CD14-positive monocyte (primary cell): Measurements from ENCODE around the gene GINS2. TPM values are rescaled to one million over a fixed set of nuclear protein-coding genes. Genes with fewer than 3 reads are reported as not detected.

Experiments
- DNase-seq, 3 donors: peaks; one replicate each; pipeline ENCODE4 v3.0.0-alpha.2; 2011 to 2022
- H2AFZ ChIP-seq: 2 replicates; pipeline ENCODE4 v1.6.0; 2012; ENCODE audit warnings: mild to moderate bottlenecking, low read depth, low read length, inconsistent platforms; ENCODE audit not compliant: insufficient read depth, poor library complexity, severe bottlenecking
- H3K27ac ChIP-seq, 2 donors: 1 replicate in 1 of 2; 2 replicates in 1 of 2; pipeline ENCODE4 v1.5.1; 2012 to 2013; ENCODE audit warnings: low read length in 2 of 2, control low read depth in 1 of 2, inconsistent platforms in 1 of 2, low read depth in 1 of 2, mild to moderate bottlenecking in 1 of 2
- H3K27me3 ChIP-seq, 2 donors: one replicate each; pipeline versions ENCODE4 v1.6.0 to v1.6.1; 2011 to 2013; ENCODE audit warnings: low read length in 2 of 2; ENCODE audit not compliant: control insufficient read depth in 2 of 2, insufficient read depth in 2 of 2
- H3K36me3 ChIP-seq, 2 donors: replicated peaks in 1 of 2; 1 replicate in 1 of 2; 2 replicates in 1 of 2; pipeline versions ENCODE4 v1.5.1 to v1.6.1; 2012 to 2013; ENCODE audit warnings: low read length in 2 of 2, control low read depth in 1 of 2, inconsistent platforms in 1 of 2, mild to moderate bottlenecking in 1 of 2; ENCODE audit not compliant: insufficient read depth in 2 of 2, control insufficient read depth in 1 of 2
- H3K4me1 ChIP-seq, 2 donors: 1 replicate in 1 of 2; 2 replicates in 1 of 2; pipeline versions ENCODE4 v1.5.1 to v1.6.1; 2012 to 2013; ENCODE audit warnings: low read length in 2 of 2, control low read depth in 1 of 2, inconsistent platforms in 1 of 2, mild to moderate bottlenecking in 1 of 2, moderate library complexity in 1 of 2; ENCODE audit not compliant: insufficient read depth in 2 of 2, control insufficient read depth in 1 of 2
- H3K4me2 ChIP-seq: replicated peaks from 2 replicates; pipeline ENCODE3; 2012; ENCODE audit warnings: low read length, moderate library complexity, mild to moderate bottlenecking; ENCODE audit not compliant: poor library complexity, severe bottlenecking; ENCODE audit errors: extremely low read depth
- H3K4me3 ChIP-seq, 3 experiments: fragments of 200-600 bp in 1 of 3; sonication (generic) in 1 of 3; replicated peaks in 1 of 3; 1 replicate in 2 of 3; 2 replicates in 1 of 3; pipeline ENCODE4 v1.5.1; 2011 to 2013; ENCODE audit warnings: low read length in 3 of 3, mild to moderate bottlenecking in 3 of 3, control low read depth in 2 of 3, low read depth in 2 of 3, inconsistent platforms in 1 of 3, moderate library complexity in 1 of 3
- H3K79me2 ChIP-seq: 2 replicates; pipeline ENCODE4 v1.6.0; 2012; ENCODE audit warnings: mild to moderate bottlenecking, control low read depth, inconsistent platforms, low read length, moderate library complexity; ENCODE audit not compliant: insufficient read depth
- H3K9ac ChIP-seq: 2 replicates; pipeline ENCODE4 v1.6.0; 2017; ENCODE audit warnings: low read length, mild to moderate bottlenecking; ENCODE audit not compliant: insufficient read depth, poor library complexity, severe bottlenecking
- H3K9me3 ChIP-seq, 2 donors: replicated peaks in 1 of 2; 1 replicate in 1 of 2; 2 replicates in 1 of 2; pipeline versions ENCODE4 v1.5.1 to v1.6.1; 2012 to 2013; ENCODE audit warnings: low read length in 2 of 2, control low read depth in 1 of 2; ENCODE audit not compliant: control insufficient read depth in 1 of 2, insufficient read depth in 1 of 2
- H4K20me1 ChIP-seq: 2 replicates; pipeline ENCODE4 v1.6.0; 2012; ENCODE audit warnings: mild to moderate bottlenecking, low read length, control low read depth, moderate library complexity; ENCODE audit not compliant: insufficient read depth
- H3K27ac Mint-ChIP-seq, 7 donors: one replicate each; pipeline ENCODE4 v1.8.0; 2020; ENCODE audit warnings: mild to moderate bottlenecking in 7 of 7, mixed read lengths in 7 of 7, moderate library complexity in 6 of 7, inconsistent platforms in 2 of 7
- H3K27me3 Mint-ChIP-seq, 3 donors: one replicate each; pipeline ENCODE4 v1.8.0; 2021 to 2022; ENCODE audit warnings: low read depth in 3 of 3, mild to moderate bottlenecking in 3 of 3, mixed read lengths in 3 of 3, moderate library complexity in 3 of 3, inconsistent platforms in 1 of 3
- H3K36me3 Mint-ChIP-seq, 2 donors: one replicate each; pipeline ENCODE4 v1.8.0; 2020; ENCODE audit warnings: mixed read lengths in 2 of 2, inconsistent platforms in 1 of 2, mild to moderate bottlenecking in 1 of 2
- H3K4me1 Mint-ChIP-seq: one replicate; pipeline ENCODE4 v1.8.0; 2020; ENCODE audit warnings: mild to moderate bottlenecking, mixed read lengths
- H3K4me3 Mint-ChIP-seq, 2 donors: one replicate each; pipeline ENCODE4 v1.8.0; 2020; ENCODE audit warnings: mild to moderate bottlenecking in 2 of 2, mixed read lengths in 2 of 2, moderate library complexity in 1 of 2
- H3K9me3 Mint-ChIP-seq, 7 donors: one replicate each; pipeline ENCODE4 v1.8.0; 2020 to 2022; ENCODE audit warnings: mixed read lengths in 7 of 7, mild to moderate bottlenecking in 6 of 7, moderate library complexity in 6 of 7, inconsistent platforms in 2 of 7
- CTCF ChIP-seq: fragments of 200-600 bp; IDR thresholded peaks from one replicate; pipeline ENCODE4 v1.8.0; 2022; ENCODE audit warnings: antibody characterized with exemption, mild to moderate bottlenecking
- WGBS: methylation state at CpG from one replicate; pipeline ENCODE4 v1.1.5; 2013; ENCODE audit warnings: missing lambda C conversion rate; ENCODE audit not compliant: insufficient coverage; 5-methylcytosine and 5-hydroxymethylcytosine counted together
- intact Hi-C, 2 donors: fragments of 100-400 bp; cut with micrococcal nuclease; formaldehyde crosslinking; loops; one replicate each; pipeline versions ENCODE4 v1.15.0 to v1.15.1; 2023
- polyA plus RNA-seq, 3 donors: library from polyadenylated mRNA; depleted of rRNA in 1 of 3; unstranded in 2 of 3; stranded (reverse) in 1 of 3; fragments of 300-500 nt in 2 of 3; fragments of >200 nt in 1 of 3; fragmentation: Illumina TruSeq in 2 of 3; gene quantifications; 1 replicate in 2 of 3; 2 replicates in 1 of 3; pipeline ENCODE4 v1.2.3, GENCODE V29; 2012 to 2021

GINS2 gene
- polyA plus RNA-seq, 3 donors, result 0.13 to 0.28 TPM; not detected in 1

- Histone ChIP-seq H3K9me3 (no peaks in the 10 kb centered on the region), H3K4me3 (no peak overlapping the region), H3K4me2 (no peak overlapping the region), H3K27ac (no peak overlapping the region), H3K79me2 (no peaks in the 10 kb centered on the region), H3K9ac (no peak overlapping the region), H2AFZ (no peak overlapping the region), H4K20me1 (no peaks in the 10 kb centered on the region), H3K4me1 (no peaks in the 10 kb centered on the region), H3K36me3 (peaks cover 52 to 92% of the 10 kb centered on the region in 2 donors), H3K27me3 (no peaks in the 10 kb centered on the region)
- Mint-ChIP-seq H3K27ac (peak overlapping the region in 3 of 7 donors; percentile 11 to 73 (median 53)), H3K4me1 (no peaks in the 10 kb centered on the region), H3K36me3 (peaks cover 66 to 94% of the 10 kb centered on the region in 2 donors), H3K27me3 (no peaks in the 10 kb centered on the region), H3K4me3 (no peak overlapping the region), H3K9me3 (no peaks in the 10 kb centered on the region)
- peak; percentile 43 for TF ChIP-seq CTCF
- DNase-seq, result peak in 1 of 3 donors; percentile 18
- 100% methylated on average over 2 of the region's 4 CpGs for WGBS
- intact Hi-C loops, result no loop called here
Measured at GRCh38 chr16:85675251-85675874, 13.4 kb downstream of the GINS2 start.

- Mint-ChIP-seq H3K4me1 (no peaks in the 10 kb centered on the region), H3K27me3 (no peaks in the 10 kb centered on the region), H3K9me3 (no peaks in the 10 kb centered on the region), H3K4me3 (no peak overlapping the region), H3K27ac (peak overlapping the region in 2 of 7 donors; percentile 35 to 53), H3K36me3 (peaks cover 70 to 96% of the 10 kb centered on the region in 2 donors)
- H3K27ac ChIP-seq, result peak overlapping the region in 1 of 2 donors; percentile 1
- H3K4me2 ChIP-seq, result no peak overlapping the region
- H3K9me3 ChIP-seq, result no peaks in the 10 kb centered on the region
- H3K9ac ChIP-seq, result no peak overlapping the region
- no peaks in the 10 kb centered on the region for H3K4me1 ChIP-seq
- H3K4me3 ChIP-seq, result no peak overlapping the region
- H3K27me3 ChIP-seq, result no peaks in the 10 kb centered on the region
- H4K20me1 ChIP-seq, result no peaks in the 10 kb centered on the region
- 88% methylated on average over 5 of the region's 6 CpGs for WGBS
- H3K79me2 ChIP-seq, result no peaks in the 10 kb centered on the region
- TF ChIP-seq CTCF, result no peak
- H2AFZ ChIP-seq, result no peak overlapping the region
- no peak for DNase-seq
- intact Hi-C loops, result no loop called here
- H3K36me3 ChIP-seq, result peaks cover 56 to 96% of the 10 kb centered on the region in 2 donors
Measured at GRCh38 chr16:85674828-85675227, 13.9 kb downstream of the GINS2 start.
